NCI-H510A (cell line): ENCODE measurements around the gene CFAP46.
"Not testable (repeated sequence)": the region's sequence is repeated elsewhere in the genome, so short reads cannot be mapped to it uniquely, and the experiment has no call there.

Source experiments
- DNase-seq: peaks from one replicate; lab custom pipeline; 2025; lab: John Stamatoyannopoulos, UW

Gene CFAP46

GRCh38 chr10:132962623-132963429 lies 20.5 kb upstream of the CFAP46 start:
- DNase-seq, result no peak

GRCh38 chr10:132961787-132962622 lies 19.6 kb upstream of the CFAP46 start:
- DNase-seq, result no peak

GRCh38 chr10:132961420-132961786 lies 19.0 kb upstream of the CFAP46 start:
- no peak for DNase-seq

GRCh38 chr10:132960631-132961419 lies 18.5 kb upstream of the CFAP46 start:
- DNase-seq, result no peak

GRCh38 chr10:132960071-132960472 lies 17.7 kb upstream of the CFAP46 start:
- DNase-seq, result no peak

GRCh38 chr10:132959559-132959961 lies 17.2 kb upstream of the CFAP46 start:
- no peak for DNase-seq

GRCh38 chr10:132958883-132959558 lies 16.7 kb upstream of the CFAP46 start:
- no peak for DNase-seq

GRCh38 chr10:132957981-132958882 lies 15.9 kb upstream of the CFAP46 start:
- no peak for DNase-seq

- DNase-seq, result no peak
These were observed 14.8 kb upstream of the CFAP46 start for GRCh38 chr10:132957131-132957530.

- DNase-seq, result not testable (repeated sequence)
These were observed 13.9 kb upstream of the CFAP46 start for GRCh38 chr10:132956259-132956658.

GRCh38 chr10:132955479-132955878 lies 13.1 kb upstream of the CFAP46 start:
- DNase-seq, result no peak

GRCh38 chr10:132953428-132953827 lies 11.1 kb upstream of the CFAP46 start:
- DNase-seq, result no peak

GRCh38 chr10:132951926-132952325 lies 9.6 kb upstream of the CFAP46 start:
- no peak for DNase-seq

GRCh38 chr10:132948351-132948750 lies 6.0 kb upstream of the CFAP46 start:
- DNase-seq, result no peak

GRCh38 chr10:132947843-132948242 lies 5.5 kb upstream of the CFAP46 start:
- DNase-seq, result no peak

GRCh38 chr10:132946806-132947546 lies 4.6 kb upstream of the CFAP46 start:
- no peak for DNase-seq

- no peak for DNase-seq
These were observed 3.9 kb upstream of the CFAP46 start for GRCh38 chr10:132946311-132946710.

GRCh38 chr10:132945894-132946255 lies 3.5 kb upstream of the CFAP46 start:
- DNase-seq, result no peak

GRCh38 chr10:132945125-132945893 lies 2.9 kb upstream of the CFAP46 start:
- DNase-seq, result no peak
